HG03175 (cell line): Measurements from ENCODE around the gene NOL11.
"Not testable (repeated sequence)": the region's sequence is repeated elsewhere in the genome, so short reads cannot be mapped to it uniquely, and the experiment has no call there.

Experiments used
- ATAC-seq: cut with Tn5 transposase; IDR thresholded peaks from one replicate; pipeline ENCODE4 v1.9.1; 2021; ENCODE audit warnings: mild to moderate bottlenecking, moderate library complexity; ENCODE audit not compliant: unreplicated experiment

Gene NOL11

GRCh38 chr17:67717624-67718324 lies at the start of gene NOL11:
NOL11 (plus strand) TSS chr17:67717936; CDS start chr17:67717948, 12 bp downstream.
- ATAC-seq = peak; percentile 95

- no peak for ATAC-seq
Measured at GRCh38 chr17:67671493-67671892, 46.2 kb upstream of the NOL11 start.

- ATAC-seq = no peak
Measured at GRCh38 chr17:67672592-67673335, 45.0 kb upstream of the NOL11 start.

GRCh38 chr17:67675481-67675880 lies 42.3 kb upstream of the NOL11 start:
- ATAC-seq = no peak

- no peak for ATAC-seq
Measured at GRCh38 chr17:67676305-67676704, 41.4 kb upstream of the NOL11 start.

- no peak for ATAC-seq
Measured at GRCh38 chr17:67678414-67678813, 39.3 kb upstream of the NOL11 start.

GRCh38 chr17:67679225-67679624 lies 38.5 kb upstream of the NOL11 start:
- ATAC-seq = no peak

- ATAC-seq = no peak
Measured at GRCh38 chr17:67679721-67680120, 38.0 kb upstream of the NOL11 start.

GRCh38 chr17:67680445-67681224 lies 37.1 kb upstream of the NOL11 start:
- ATAC-seq = no peak

GRCh38 chr17:67682196-67682595 lies 35.5 kb upstream of the NOL11 start:
- ATAC-seq = no peak

- no peak for ATAC-seq
Measured at GRCh38 chr17:67685351-67685750, 32.4 kb upstream of the NOL11 start.

GRCh38 chr17:67686241-67686640 lies 31.5 kb upstream of the NOL11 start:
- ATAC-seq = no peak

- no peak for ATAC-seq
Measured at GRCh38 chr17:67687511-67687910, 30.2 kb upstream of the NOL11 start.

- no peak for ATAC-seq
Measured at GRCh38 chr17:67689534-67690177, 28.1 kb upstream of the NOL11 start.

GRCh38 chr17:67693811-67694210 lies 23.9 kb upstream of the NOL11 start:
- ATAC-seq = no peak

GRCh38 chr17:67696347-67696746 lies 21.4 kb upstream of the NOL11 start:
- no peak for ATAC-seq

- ATAC-seq = no peak
Measured at GRCh38 chr17:67696853-67697498, 20.8 kb upstream of the NOL11 start.

- ATAC-seq = no peak
Measured at GRCh38 chr17:67700037-67700724, 17.6 kb upstream of the NOL11 start.

- no peak for ATAC-seq
Measured at GRCh38 chr17:67700725-67701119, 17.0 kb upstream of the NOL11 start.

GRCh38 chr17:67702861-67703260 lies 14.9 kb upstream of the NOL11 start:
- ATAC-seq = not testable (repeated sequence)
